IPS DF 4.7 (cell line): ENCODE measurements around the gene CDK14.

Experiments
- DNase-seq: peaks from one replicate; pipeline ENCODE4 v3.0.0-alpha.2; 2013; ENCODE audit warnings: low spot score; ENCODE audit errors: extremely low read depth

The CDK14 gene

DNA sequence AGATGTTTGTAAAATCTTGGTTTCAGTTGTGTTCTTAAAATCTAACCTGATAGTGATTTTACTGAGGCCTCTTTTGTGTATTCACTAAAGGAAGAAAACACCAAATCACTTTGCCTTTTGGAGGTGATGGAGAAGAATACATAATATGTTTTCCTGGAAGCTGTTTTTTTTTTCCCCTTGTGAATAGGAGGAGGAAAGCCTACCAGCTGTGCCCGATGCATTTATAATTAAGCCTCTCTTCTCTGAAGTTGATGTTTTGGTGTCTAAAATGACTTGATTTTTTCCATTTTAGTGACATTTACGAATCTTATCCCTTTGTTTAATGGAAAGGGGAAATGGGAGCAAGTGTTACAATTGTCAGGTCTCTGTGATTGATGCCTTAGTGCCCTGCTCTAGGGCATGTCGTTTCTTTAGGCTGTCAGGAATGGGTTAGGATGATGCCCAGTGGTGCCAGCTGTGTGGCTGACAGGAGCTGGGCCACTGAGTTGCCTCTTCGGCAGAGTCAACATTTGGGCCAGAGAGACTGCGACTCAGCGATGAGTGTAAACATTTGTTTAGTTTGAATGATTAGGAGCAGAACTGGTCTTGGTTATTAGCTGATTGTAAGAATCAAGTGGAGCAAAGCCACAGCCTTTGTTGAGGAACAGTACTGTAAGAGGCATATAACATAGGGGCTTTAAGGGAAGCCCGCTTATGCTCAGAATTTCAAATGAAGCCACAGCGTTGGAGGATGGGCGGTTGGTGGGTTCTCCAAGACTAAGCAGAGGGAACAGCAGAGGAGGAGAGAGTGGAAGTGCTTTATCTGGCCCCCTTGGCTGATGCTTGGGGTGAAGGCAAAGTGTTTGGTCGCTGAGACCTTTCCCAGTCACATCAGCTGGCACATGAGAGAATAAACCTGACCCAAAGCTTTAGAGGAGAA, 81.6 kb downstream of the CDK14 start:
- DNase-seq: no peak

DNA sequence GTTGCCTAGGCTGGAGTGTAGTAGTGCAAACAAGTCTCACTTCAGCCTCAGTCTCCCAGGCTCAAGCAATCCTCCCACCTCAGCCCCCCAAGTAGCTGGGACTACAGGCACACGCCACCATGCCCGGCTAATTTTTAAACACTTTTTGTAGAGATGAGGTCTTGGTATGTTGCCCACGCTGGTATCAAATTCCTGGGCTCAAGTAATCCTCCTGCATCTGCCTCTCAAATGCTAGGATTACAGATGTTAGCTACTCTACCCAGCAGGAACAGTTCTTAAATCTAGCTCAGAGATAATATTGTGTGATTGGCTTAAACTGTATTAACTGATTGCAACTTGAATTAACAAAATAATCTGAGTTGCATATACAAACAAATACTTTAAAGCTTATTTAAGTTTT, 82.9 kb downstream of the CDK14 start:
- DNase-seq: no peak

DNA sequence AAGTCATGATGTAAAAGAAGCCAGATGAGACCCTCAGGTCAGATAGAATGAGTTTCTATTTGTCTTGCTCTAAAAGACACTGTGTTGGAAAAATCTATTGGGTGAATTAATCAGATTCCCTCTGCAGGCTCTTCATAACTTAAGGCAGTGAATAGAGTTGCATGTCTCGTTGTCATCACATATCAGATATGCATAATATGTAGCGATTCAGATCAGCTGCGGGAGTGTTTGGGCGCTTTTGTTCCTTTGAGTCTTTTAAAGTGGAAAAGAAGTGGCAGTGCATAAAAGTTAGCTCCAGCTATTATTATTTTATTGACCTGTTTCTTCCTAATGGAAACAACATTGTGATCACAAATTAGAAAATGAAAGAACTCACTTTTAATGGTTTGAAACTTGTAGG, 84.4 kb downstream of the CDK14 start:
- no peak for DNase-seq

GRCh38 chr7:90681336-90682022, 85.4 kb downstream of the CDK14 start:
- DNase-seq: no peak

- DNase-seq: no peak
Measured at GRCh38 chr7:90686146-90686545, 90.0 kb downstream of the CDK14 start.

DNA sequence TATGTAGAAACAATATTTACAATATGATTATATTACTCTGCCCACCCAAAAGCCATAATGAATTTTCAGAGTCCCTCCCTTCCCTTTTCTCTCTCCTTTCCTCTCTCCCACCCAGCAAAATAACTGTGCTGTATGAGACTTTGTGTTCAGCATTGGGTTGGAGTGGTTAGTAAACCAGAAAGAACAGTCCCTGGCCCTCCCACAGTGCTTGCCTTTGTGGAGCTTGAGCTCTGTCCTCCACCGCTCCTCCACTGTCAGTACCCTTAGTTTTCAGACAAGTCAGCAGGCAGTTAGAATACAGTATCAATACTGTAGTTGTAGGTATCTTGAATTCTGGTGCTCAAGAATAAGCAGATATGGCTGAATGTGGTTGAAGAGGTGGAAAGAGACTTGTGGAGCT, 92.7 kb downstream of the CDK14 start:
- DNase-seq: no peak

- DNase-seq: no peak
Measured at GRCh38 chr7:90689260-90689659, 93.1 kb downstream of the CDK14 start.

DNA sequence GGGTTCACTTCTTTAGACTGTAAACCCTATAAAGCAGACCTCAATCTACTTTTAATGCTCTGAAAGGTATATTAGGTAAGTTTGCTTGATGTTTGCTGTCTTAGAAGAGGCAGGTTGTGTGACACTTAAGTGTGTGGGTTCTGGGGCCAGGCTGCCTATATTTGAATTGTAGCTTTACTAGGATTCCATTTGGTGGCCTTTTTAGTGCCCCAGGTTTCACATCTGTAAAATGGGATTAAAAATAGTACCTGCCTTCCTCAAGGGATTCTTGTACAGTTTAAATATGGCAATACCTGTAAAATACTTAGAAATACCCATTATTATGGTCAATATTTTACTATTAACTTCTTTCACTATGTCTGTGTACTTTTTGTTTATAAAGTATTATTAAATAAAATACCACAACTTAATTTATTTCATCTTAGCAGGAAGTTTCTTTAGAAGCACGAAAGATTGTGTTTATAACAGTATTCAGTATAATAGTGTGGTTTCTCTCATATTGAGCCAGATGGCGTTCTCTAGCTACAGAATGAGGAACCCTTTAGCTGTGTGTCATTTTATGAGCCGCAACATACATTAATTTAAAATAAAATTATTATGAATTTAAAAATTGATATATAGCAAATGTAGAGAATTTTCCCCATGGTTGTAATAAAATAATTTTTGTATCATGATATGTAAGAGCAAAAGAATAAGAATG, 94.2 kb downstream of the CDK14 start:
- DNase-seq: no peak

DNA sequence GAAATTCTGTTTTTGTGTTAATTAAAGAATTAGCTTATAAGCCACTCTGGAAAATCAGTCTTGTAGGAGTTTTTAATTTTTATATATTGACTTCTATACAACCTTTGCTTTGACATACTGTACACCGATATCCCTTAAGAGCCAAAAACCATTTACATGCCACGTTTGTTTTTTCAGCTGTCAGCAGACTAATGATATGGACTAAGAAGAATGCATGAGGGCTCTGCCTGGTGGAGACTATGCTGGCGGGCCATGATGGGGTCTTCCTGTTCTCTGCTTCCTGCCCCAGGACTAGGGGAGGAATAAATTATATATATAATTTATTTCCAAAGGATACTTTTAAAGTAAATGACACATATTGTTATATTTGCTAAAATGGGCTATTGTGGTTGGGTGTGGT, 96.3 kb downstream of the CDK14 start:
- no peak for DNase-seq

DNA sequence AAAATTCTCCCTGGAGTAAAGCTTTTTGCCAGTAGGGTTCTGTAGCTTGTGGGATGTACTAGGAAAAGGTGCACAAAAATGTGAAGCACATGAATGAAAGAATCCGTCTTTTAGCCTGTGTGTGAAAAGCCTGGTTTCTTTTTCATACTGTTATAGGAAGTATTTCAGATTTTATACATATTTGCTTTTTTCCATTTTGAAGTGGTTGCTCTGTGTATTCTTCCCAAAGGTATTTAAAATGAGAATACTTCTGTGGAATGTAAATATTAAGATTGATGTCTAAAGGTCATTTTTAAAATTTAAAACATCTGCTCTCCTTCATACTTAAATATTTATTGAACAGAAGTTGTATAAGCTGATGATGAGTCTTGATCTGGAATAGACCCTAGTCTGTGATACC, 96.8 kb downstream of the CDK14 start:
- no peak for DNase-seq

- DNase-seq: no peak
Measured at GRCh38 chr7:90693939-90694338, 97.8 kb downstream of the CDK14 start.

DNA sequence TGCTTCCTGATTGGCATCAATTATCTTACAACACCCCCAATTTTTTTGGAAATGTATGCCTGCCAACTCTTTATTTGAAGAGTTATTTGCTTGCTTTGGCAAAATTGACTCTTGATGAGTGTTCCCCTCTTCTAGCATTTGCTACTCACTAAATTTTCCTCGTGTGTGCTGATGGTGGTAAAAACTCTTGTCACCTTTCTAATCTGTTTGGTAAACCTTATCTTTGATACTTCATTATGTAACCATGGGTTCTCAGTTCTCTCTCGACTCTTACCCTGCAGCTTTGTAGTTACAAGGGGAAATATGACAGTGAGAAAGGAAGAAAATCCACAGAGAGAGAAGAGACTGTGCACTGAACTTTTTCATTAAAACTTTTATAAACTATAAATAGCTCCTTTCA, 102.5 kb downstream of the CDK14 start:
- no peak for DNase-seq

GRCh38 chr7:90701021-90701420, 104.9 kb downstream of the CDK14 start:
- DNase-seq: no peak

DNA sequence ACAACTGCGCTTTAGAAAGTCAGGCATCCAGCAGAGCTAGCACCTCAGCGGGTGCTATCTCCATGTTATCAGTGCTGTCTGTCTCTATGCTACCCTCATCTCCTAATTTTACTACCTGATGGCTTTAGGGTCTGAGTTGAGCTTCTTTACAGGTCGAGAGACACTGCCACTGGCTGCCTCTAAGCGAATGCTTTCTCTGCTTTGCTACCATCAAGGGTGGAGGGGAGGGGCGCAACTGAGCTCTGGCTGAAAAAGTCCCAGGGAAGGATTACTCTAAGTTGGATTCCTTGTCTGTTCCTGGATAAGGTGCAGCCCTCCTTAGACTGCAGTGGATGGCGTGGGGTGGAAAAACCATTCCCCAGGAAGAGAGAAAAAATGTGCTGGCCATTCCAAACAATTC, 105.7 kb downstream of the CDK14 start:
- no peak for DNase-seq

DNA sequence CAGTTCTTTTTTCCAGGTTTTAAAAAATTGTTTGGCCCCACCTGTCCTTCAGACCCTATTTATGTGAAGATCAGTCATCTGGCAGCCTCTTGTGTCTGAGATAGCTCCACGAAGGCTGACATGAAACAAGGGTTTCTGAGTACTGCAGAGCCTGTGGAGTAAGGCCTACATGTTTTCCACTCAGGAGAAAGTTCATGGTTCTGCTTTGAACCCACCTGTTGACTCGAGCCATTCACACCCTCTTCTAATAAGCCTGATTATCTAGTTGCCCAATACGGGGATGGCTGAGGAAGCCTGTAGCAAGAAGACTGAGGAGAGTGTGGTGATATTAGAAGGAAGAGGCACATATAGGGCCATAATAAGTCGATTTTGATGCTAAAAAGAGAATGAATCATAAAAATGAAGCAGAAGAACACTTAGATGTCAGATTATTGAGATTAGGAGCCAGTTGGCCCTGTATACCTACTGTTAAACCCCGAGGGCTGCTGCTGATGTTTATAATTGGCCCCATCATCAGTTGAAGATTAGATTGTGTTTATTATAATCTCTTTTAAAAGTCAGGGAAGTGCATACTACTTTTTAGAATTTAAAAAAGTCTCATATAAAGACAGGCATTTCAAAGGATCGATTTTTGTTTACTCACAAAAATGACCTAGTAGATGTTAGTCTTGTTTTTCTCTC, 109.4 kb downstream of the CDK14 start:
- DNase-seq: no peak

- no peak for DNase-seq
Measured at GRCh38 chr7:90706072-90706716, 110.1 kb downstream of the CDK14 start.

GRCh38 chr7:90708841-90709317, 112.8 kb downstream of the CDK14 start:
- no peak for DNase-seq

DNA sequence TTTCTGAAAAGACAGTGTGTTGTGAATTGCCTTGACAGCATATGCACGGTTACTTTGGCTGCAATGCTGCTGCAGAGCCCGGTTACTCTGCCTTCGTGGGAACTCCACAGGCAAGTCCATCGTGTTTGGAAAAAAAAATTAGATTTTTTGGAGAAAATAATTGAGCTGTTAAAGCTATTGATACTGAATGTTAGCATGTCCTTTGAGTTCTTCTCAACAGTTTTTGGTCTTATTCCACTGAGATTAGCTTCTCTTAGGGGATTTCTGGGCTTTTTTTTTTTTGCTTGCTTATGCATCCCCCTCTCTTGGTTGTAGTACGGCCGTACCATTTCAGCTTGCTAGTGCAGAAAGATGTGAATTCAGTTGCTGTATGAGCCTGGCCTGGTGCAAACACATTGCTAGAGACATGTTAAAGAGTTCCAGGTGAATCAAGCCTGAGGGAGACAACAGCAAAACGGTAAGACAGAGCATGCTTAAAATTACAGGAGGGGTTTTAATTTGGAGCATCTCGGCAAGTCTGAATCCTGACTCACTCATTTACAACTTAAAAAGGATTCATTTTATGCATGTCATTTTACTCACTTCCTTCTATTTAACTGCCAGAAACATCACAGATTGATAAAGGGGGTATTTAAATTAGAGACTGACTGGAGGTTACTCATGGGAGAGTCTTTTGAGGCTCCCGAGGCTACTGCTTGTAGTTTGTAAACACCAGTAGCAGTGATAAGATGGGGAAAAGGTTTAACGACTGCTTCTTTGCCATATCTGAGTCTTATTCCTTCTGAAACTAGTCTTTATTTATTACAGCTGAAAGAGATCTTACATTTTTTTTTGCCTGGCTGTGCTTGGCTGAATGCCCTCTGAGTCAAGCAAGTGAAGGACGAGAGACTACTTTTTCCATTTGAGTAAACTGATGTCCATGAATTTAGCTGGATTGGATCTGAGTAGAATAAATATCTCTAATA, 113.7 kb downstream of the CDK14 start:
- no peak for DNase-seq

DNA sequence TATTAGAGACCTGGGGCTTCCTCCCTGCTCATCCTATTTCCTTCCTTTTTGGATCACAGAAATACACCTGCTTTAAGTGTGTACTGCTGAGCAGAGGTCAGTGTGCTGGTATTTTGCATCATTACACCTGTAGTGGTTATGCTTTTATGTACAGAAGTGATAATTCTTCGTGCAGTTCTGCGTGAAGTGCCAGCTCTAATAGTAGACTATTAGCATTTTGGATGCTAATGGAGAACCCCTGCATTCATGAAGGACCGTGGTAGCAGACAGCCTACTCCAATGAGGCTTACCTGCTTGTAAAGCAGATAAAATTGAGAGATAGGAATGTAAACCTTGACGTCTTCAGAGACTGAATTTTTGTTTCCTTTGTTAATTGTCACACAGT, 114.3 kb downstream of the CDK14 start:
- no peak for DNase-seq

GRCh38 chr7:90713628-90714027, 117.5 kb downstream of the CDK14 start:
- DNase-seq: no peak
